AG04449 (cell line): Measurements from ENCODE around the gene CAPN5.
"Not testable (repeated sequence)": the region's sequence is repeated elsewhere in the genome, so short reads cannot be mapped to it uniquely, and the experiment has no call there.

Source experiments
- CTCF ChIA-PET: fragments of 350-600 bp; formaldehyde crosslinking; extraction: SDS; loops from one replicate; lab custom pipeline; 2021; ENCODE audit warnings: antibody characterized with exemption; lab: Yijun Ruan, JAX
- POLR2A ChIA-PET: fragments of 400-600, 350-600 bp; formaldehyde crosslinking; extraction: SDS; loops from one replicate; lab custom pipeline; 2020; ENCODE audit warnings: antibody characterized with exemption, inconsistent platforms; lab: Yijun Ruan, JAX
- DNase-seq: peaks from one replicate; pipeline ENCODE4 v3.0.0-alpha.2; 2010; ENCODE audit warnings: low read depth, low spot score
- H3K4me3 ChIP-seq: 2 replicates; pipeline ENCODE4 v1.5.1; 2011; ENCODE audit warnings: low read depth, mild to moderate bottlenecking, control low read depth, low read length
- TF ChIP-seq, protein P1 (sequence below): IDR thresholded peaks from one replicate; pipeline ENCODE4 v1.5.1; 2011; ENCODE audit warnings: mild to moderate bottlenecking, moderate library complexity, low read length, control low read depth, inconsistent platforms; ENCODE audit not compliant: insufficient read depth; ENCODE audit errors: missing control alignments

Gene CAPN5

DNA sequence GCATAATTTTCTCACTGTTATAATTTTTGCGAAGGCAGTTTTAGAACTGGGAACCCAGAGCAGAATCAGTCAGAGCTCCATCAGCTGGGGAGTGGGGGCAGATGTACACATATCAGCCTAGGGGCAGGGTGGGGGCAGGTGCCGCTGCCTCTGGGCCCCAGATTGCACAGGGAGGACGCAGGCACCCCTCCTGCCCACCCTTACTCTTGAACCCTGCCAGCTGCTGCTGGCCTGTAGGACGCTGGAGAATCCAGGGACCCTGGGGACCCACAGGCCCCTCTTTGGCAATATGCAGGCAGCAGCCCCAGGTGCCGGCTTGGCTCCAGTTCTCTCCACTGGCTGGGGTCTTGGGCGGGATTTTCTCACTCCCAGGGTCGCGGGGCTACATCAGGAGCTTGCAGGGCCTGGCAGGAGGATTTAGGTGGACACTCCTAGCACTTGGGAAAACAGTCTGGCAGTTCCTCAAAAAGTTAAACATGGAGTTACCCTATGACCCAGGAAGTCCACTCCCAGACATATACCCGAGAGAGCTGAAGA lies 8.8 kb upstream of the CAPN5 start:
- ChIA-PET CTCF (interaction anchor here (1.1 to 4.5 kb wide), 5 partner anchors 9 to 130 kb away, joined by 4 to 30 read pairs (median 5); no protein-coding TSS in a partner anchor), POLR2A (no interaction called here)
- DNase-seq = no peak
- H3K4me3 ChIP-seq = no peak overlapping the region
- TF ChIP-seq, protein P1, sequence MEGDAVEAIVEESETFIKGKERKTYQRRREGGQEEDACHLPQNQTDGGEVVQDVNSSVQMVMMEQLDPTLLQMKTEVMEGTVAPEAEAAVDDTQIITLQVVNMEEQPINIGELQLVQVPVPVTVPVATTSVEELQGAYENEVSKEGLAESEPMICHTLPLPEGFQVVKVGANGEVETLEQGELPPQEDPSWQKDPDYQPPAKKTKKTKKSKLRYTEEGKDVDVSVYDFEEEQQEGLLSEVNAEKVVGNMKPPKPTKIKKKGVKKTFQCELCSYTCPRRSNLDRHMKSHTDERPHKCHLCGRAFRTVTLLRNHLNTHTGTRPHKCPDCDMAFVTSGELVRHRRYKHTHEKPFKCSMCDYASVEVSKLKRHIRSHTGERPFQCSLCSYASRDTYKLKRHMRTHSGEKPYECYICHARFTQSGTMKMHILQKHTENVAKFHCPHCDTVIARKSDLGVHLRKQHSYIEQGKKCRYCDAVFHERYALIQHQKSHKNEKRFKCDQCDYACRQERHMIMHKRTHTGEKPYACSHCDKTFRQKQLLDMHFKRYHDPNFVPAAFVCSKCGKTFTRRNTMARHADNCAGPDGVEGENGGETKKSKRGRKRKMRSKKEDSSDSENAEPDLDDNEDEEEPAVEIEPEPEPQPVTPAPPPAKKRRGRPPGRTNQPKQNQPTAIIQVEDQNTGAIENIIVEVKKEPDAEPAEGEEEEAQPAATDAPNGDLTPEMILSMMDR = no peak

DNA sequence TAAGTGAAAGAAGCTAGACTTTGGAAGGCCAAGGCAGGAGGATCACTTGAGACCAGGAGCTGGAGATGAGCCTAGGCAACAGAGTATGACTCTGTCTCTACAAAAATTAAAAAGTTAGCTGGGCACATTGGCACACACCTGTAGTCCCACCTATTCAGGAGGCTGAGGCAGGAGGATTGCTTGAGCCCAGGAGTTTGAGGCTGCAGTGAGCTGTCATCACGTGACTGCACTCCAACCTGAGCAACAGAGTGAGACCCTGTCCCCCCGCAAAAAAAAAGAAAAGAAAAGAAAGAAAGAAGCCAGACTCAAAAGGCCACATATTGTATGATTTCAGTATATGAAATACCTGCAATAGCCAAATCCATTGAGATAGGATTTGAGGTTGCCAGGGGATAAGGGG lies 7.9 kb upstream of the CAPN5 start:
- CTCF ChIA-PET = interaction anchor here (1.1 to 4.5 kb wide), 4 partner anchors 12 to 129 kb away, joined by 4 to 30 read pairs (median 4); no protein-coding TSS in a partner anchor
- no peak for DNase-seq
- H3K4me3 ChIP-seq = no peak overlapping the region
- POLR2A ChIA-PET = no interaction called here
- TF ChIP-seq, protein P1 = no peak

DNA sequence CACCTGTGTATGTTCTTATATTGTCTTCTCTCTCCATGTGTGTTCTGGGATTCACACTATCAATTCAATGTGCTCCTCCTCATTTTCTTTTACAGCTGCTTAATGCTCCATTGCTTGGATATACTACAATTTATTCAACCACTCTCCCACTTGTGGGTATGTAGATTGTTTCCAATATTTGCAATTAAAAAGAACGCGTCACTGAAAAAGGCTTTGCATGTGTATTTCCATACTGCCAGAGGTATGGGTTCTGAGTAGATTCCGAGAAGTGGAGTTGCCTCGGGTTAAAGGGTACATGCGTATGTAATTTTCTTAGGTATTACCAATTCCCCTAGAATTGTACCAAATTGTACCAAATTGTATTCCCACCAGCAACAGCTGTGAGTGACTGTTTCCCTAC lies 7.0 kb upstream of the CAPN5 start:
- TF ChIP-seq, protein P1 = no peak
- ChIA-PET POLR2A (no interaction called here), CTCF (interaction anchor here (1.8 to 4.5 kb wide), 2 partner anchors 22 to 31 kb away, joined by 4 to 30 read pairs; no protein-coding TSS in a partner anchor)
- H3K4me3 ChIP-seq = no peak overlapping the region
- DNase-seq = no peak

DNA sequence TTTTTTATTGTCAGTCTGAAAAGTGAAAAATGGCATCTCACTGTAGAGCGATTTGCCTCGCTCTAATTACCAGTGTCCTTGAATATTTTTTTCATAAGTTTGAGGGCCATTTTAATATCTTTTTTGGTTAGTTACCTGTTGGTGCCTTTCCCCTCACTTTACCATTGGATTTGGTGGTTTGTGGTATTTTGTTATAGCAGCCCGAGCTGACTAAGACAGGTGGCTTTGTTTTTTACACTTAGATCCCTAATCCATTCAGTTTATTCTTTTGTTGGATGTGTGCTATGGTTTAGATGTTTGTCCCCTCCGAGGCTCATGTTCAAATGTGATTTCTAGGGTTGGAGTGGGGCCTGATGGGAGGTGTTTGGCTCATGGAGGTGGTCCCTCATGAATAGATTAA lies 6.5 kb upstream of the CAPN5 start:
- POLR2A ChIA-PET = no interaction called here
- TF ChIP-seq, protein P1 = no peak
- DNase-seq = no peak
- H3K4me3 ChIP-seq = no peak overlapping the region
- CTCF ChIA-PET = interaction anchor here (0.8 to 4.5 kb wide), 5 partner anchors 9 to 52 kb away, joined by 3 to 30 read pairs (median 4); no protein-coding TSS in a partner anchor

DNA sequence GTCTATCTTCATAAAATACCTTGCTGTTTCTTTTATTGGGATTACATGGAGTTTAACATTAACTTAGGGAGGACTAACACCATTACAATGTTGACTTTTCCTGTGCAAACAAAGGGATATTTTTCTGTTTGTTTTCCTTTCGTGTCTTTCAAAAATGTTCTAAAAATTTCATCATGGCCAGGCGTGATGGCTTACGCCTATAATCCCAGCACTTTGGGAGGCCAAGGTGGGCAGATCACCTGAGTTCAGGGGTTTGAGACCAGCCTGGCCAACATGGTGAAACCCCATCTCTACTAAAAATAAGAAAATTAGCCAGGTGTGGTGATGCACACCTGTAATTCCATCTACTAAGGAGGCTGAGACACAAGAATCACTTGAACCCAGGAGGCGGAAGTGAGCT lies 5.5 kb upstream of the CAPN5 start:
- H3K4me3 ChIP-seq, DNase-seq, POLR2A ChIA-PET: not testable (repeated sequence)
- CTCF ChIA-PET = interaction anchor here (1.3 to 4.5 kb wide), 3 partner anchors 10 to 30 kb away, joined by 3 to 30 read pairs (median 4); no protein-coding TSS in a partner anchor

DNA sequence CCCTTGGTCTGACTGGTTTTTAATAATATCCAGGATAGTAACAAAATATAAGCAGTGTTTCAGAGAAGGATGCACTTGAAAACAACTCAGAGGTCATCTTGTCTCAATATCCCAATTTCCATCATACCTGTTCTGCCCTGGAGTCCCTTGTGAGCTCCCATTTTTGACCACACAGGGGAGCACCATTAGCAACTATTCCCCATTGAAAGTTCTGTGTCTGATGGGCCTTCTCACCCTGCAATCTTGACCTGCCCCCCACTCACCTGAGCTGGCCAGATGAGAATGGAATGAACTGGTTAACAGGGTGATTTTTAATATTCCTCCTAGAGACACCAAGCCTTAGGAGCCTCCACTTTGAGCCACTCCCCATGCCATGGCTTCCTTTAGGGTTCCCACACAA lies 3.8 kb upstream of the CAPN5 start:
- no peak for DNase-seq
- ChIA-PET POLR2A (interaction anchor here (1.1 kb wide), 1 partner anchor 16 kb away, joined by 3 read pairs; no protein-coding TSS in a partner anchor), CTCF (interaction anchor here (0.7 to 5.2 kb wide), 11 partner anchors 9 to 329 kb away, joined by 3 to 86 read pairs (median 5); no protein-coding TSS in a partner anchor)
- H3K4me3 ChIP-seq = no peak overlapping the region
- TF ChIP-seq, protein P1 = no peak

DNA sequence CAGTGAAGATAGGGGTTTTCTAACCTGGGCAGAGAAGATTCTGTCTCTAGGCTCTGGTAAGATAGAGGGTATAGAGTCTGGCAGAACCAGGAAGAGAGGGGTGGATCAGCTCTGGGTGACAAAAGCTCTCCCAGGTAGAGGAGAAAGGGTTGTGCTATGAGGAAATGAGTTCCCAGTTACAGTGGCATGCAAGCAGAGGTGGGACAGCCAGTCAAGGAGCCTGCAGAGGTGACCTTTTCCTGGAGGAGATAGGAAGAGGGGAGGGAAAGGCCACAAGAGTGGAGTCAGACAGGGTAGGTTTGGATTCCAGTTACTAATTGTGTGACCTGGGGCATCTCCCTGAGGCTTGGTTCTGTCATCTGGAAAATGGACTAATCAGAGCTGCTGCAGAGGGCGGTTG lies 3.4 kb upstream of the CAPN5 start:
- no peak overlapping the region for H3K4me3 ChIP-seq
- no peak for DNase-seq
- TF ChIP-seq, protein P1 = no peak
- ChIA-PET CTCF (interaction anchor here (0.7 to 5.2 kb wide), 10 partner anchors 9 to 145 kb away, joined by 3 to 86 read pairs (median 6); no protein-coding TSS in a partner anchor), POLR2A (interaction anchor here (1.1 kb wide), 1 partner anchor 16 kb away, joined by 3 read pairs; no protein-coding TSS in a partner anchor)
